ENCODE data around the gene WDR20.
"Not testable (repeated sequence)": the region's sequence is repeated elsewhere in the genome, so short reads cannot be mapped to it uniquely, and the experiment has no call there.

WDR20 gene

GRCh38 chr14:102243795-102244194 is 104.1 kb downstream of the WDR20 start:
- not testable (repeated sequence) for DNase-seq

- no peak for DNase-seq
Observed at GRCh38 chr14:102246071-102246470, 106.4 kb downstream of the WDR20 start.

- DNase-seq, result no peak
Observed at GRCh38 chr14:102248121-102248520, 108.4 kb downstream of the WDR20 start.

- no peak for DNase-seq
Observed at GRCh38 chr14:102249041-102249440, 109.3 kb downstream of the WDR20 start.

DNA sequence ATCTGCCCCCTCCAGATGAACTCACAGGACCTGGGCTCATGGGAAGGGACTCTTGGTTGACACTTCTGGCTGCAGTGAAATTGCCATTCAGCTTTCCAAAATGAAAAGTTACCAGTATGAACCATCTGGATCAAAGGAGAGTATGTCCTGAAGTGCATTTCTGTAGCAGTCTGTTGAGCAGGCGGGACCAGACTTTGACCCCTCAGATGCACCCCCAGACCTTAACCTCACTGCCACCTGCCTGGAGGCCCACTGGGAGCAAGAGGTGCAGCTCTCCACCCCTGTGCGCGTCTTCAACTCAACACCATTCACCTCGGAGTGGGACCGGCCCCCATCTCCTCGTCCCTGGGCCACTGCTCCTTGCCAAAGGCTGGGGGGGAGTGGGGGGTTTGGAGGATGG is 110.3 kb downstream of the WDR20 start:
- no peak for DNase-seq

DNA sequence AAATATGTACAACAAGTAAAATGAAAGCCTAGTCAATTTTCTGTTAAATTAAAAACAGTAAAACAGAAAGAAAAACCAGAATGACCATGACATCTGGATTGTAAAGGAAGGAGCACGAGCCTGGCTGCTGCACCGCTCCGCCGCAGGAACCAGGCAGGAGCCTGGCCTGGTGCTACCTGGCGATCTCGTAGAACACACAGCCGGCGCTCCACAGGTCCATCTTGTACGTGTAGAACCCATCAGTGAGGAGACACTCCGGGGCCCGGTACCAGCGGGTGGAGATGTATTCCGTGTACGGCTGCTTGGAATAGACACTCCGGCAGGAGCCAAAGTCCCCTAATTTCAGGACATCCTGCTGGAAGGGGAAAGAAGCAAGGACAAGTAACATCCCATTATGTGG is 110.9 kb downstream of the WDR20 start:
- DNase-seq, result no peak

- no peak for DNase-seq
Observed at GRCh38 chr14:102251161-102251560, 111.5 kb downstream of the WDR20 start.

DNA sequence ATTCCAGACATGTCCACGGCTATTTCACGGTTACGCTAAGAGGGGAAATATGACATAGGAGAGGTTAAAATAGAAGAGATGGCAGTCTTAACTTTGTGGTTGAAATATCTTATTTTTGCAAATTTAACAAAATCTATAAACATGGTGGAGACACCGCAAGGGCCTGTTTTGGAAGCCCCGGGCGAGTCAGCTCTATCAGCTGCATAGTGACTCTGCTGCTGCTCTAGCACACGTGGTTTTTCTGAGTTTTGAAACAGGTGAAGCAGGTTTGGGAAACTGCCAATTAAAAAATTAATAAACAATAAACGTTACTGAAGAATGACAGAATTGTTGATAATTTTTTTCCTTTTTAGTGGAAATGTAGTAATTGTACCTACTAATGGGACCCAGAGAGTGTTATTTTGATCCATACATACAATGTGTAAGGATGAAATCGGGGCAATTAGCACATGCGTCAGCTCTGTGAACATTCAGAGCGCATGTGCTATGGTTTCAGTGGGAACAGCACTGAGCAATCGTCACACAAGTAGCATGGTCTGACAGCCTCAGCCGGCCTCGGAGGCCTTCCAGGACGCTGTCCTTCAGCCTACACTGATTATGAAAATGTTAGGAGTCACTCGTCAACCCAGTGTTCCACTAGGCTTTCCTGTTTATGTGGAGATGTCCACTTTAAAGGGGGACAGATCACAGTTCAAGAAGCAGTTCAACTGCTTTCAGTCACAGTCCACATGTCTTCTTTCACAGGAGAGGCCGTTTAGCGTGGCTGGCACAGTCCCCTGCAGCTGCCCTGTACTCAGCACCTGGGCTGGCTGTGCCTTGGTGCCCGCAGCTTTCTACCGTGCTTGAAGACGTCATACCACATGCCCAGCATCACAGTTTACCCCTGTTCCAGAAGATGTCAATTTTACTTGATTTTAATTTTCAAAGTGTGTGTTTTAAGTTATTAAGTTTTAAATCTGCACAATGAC is 113.4 kb downstream of the WDR20 start:
- no peak for DNase-seq

- no peak for DNase-seq
Observed at GRCh38 chr14:102255401-102256190, 115.9 kb downstream of the WDR20 start.

- DNase-seq, result no peak
Observed at GRCh38 chr14:102256716-102257115, 117.0 kb downstream of the WDR20 start.

- DNase-seq, result no peak
Observed at GRCh38 chr14:102258136-102258535, 118.4 kb downstream of the WDR20 start.

Measured in CD4-positive, alpha-beta T cell treated with Interleukin-4 for 4 hours (primary cell).